Lung (tissue), 12 donors: ENCODE measurements around the gene ZFR. TPM values are rescaled to one million over a fixed set of nuclear protein-coding genes. Genes with fewer than 3 reads are reported as not detected.

Source experiments
- ATAC-seq: fragments of 200-7000 bp; cut with Tn5 transposase; one replicate; pipeline ENCODE4 v1.9.1; 2020; ENCODE audit warnings: moderate number of reproducible peaks; ENCODE audit not compliant: insufficient read depth, low FRiP score
- DNase-seq, 3 donors: peaks; one replicate each; pipeline ENCODE4 v3.0.0-alpha.2; 2013 to 2017
- H3K27ac ChIP-seq, 2 donors: one replicate each; pipeline ENCODE4 v1.5.1; 2013; ENCODE audit warnings: mild to moderate bottlenecking in 2 of 2, moderate library complexity in 2 of 2, control low read depth in 1 of 2, inconsistent platforms in 1 of 2, low read depth in 1 of 2, low read length in 1 of 2
- H3K27me3 ChIP-seq, 3 donors: one replicate each; pipeline ENCODE4 v1.5.1; 2013; ENCODE audit warnings: low read length in 2 of 3; ENCODE audit not compliant: control insufficient read depth in 3 of 3, insufficient read depth in 3 of 3
- H3K36me3 ChIP-seq, 4 donors: one replicate each; pipeline ENCODE4 v1.5.1; 2013; ENCODE audit warnings: low read length in 4 of 4, mild to moderate bottlenecking in 1 of 4, moderate library complexity in 1 of 4; ENCODE audit not compliant: control insufficient read depth in 4 of 4, insufficient read depth in 4 of 4
- H3K4me1 ChIP-seq, 5 donors: one replicate each; pipeline ENCODE4 v1.5.1; 2013; ENCODE audit warnings: low read length in 5 of 5, mild to moderate bottlenecking in 2 of 5, moderate library complexity in 1 of 5; ENCODE audit not compliant: control insufficient read depth in 5 of 5, insufficient read depth in 5 of 5
- H3K4me3 ChIP-seq: one replicate; pipeline ENCODE4 v1.5.1; 2013; ENCODE audit warnings: mild to moderate bottlenecking, control low read depth, moderate library complexity
- H3K9ac ChIP-seq, 2 donors: one replicate each; pipeline ENCODE4 v1.5.1; 2013; ENCODE audit warnings: low read length in 2 of 2, control low read depth in 1 of 2; ENCODE audit not compliant: insufficient read depth in 1 of 2
- H3K9me3 ChIP-seq, 4 donors: one replicate each; pipeline ENCODE4 v1.5.1; 2013; ENCODE audit warnings: low read length in 3 of 4, mild to moderate bottlenecking in 1 of 4, moderate library complexity in 1 of 4; ENCODE audit not compliant: control insufficient read depth in 4 of 4, insufficient read depth in 3 of 4
- WGBS, 2 donors: extraction: QIAGEN DNeasy Blood & Tissue Kit; methylation state at CpG; one replicate each; pipeline ENCODE4 v1.1.7; 2013; 5-methylcytosine and 5-hydroxymethylcytosine counted together
- polyA plus RNA-seq, 2 donors: library from polyadenylated mRNA; stranded (reverse); fragments of 200-250 nt; gene quantifications; one replicate each; pipeline ENCODE4 v1.2.1, GENCODE V29; 2013
- total RNA-seq, 2 donors: library from RNA; depleted of rRNA in 1 of 2; stranded (reverse); fragments of >200 nt in 1 of 2; gene quantifications; one replicate each; pipeline ENCODE4 v1.2.1, GENCODE V29; 2014 to 2021
- TF ChIP-seq, protein P1 (sequence below): IDR thresholded peaks from 2 replicates; pipeline ENCODE4 v1.5.1; 2012; ENCODE audit warnings: mild to moderate bottlenecking; ENCODE audit errors: control extremely low read depth, extremely low read depth
- donor health status: control.
- donor health status: control.
- donor health status: Bipolar disorder and iron deficiency.
- donor health status: healthy.
- donor health status: DM: yes; HTN: yes; CAD: no.

The ZFR gene
- total and polyA plus RNA-seq, 4 donors = 23.0 to 91.8 (median 37.9) TPM

GRCh38 chr5:32420506-32420905 lies 24.0 kb downstream of the ZFR start:
- no peak overlapping the region for H3K27ac ChIP-seq
- ATAC-seq (no peak), DNase-seq (no peak)
- H3K27me3 ChIP-seq = no peaks in the 10 kb centered on the region
- no peak overlapping the region for H3K9ac ChIP-seq
- H3K36me3 ChIP-seq = peaks cover 4 to 11% (median 7%) of the 10 kb centered on the region in 4 donors
- H3K9me3 ChIP-seq = no peaks in the 10 kb centered on the region
- H3K4me1 ChIP-seq = peaks cover 0 to 16% (median 0%) of the 10 kb centered on the region in 5 donors
- H3K4me3 ChIP-seq = no peak overlapping the region
- TF ChIP-seq, protein P1, sequence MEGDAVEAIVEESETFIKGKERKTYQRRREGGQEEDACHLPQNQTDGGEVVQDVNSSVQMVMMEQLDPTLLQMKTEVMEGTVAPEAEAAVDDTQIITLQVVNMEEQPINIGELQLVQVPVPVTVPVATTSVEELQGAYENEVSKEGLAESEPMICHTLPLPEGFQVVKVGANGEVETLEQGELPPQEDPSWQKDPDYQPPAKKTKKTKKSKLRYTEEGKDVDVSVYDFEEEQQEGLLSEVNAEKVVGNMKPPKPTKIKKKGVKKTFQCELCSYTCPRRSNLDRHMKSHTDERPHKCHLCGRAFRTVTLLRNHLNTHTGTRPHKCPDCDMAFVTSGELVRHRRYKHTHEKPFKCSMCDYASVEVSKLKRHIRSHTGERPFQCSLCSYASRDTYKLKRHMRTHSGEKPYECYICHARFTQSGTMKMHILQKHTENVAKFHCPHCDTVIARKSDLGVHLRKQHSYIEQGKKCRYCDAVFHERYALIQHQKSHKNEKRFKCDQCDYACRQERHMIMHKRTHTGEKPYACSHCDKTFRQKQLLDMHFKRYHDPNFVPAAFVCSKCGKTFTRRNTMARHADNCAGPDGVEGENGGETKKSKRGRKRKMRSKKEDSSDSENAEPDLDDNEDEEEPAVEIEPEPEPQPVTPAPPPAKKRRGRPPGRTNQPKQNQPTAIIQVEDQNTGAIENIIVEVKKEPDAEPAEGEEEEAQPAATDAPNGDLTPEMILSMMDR = no peak
- 75 to 79% methylated on average over 1 of the region's 1 CpG for WGBS, 2 donors

GRCh38 chr5:32419791-32420190 lies 24.7 kb downstream of the ZFR start:
- ATAC-seq (no peak), DNase-seq (peak in 2 of 3 donors; percentile 14 to 23)
- Histone ChIP-seq H3K36me3 (peaks cover 4 to 13% (median 8%) of the 10 kb centered on the region in 4 donors), H3K9ac (no peak overlapping the region), H3K9me3 (no peaks in the 10 kb centered on the region), H3K4me1 (peaks cover 0 to 16% (median 0%) of the 10 kb centered on the region in 5 donors), H3K27ac (no peak overlapping the region), H3K4me3 (no peak overlapping the region), H3K27me3 (no peaks in the 10 kb centered on the region)
- WGBS, 2 donors = 75 to 84% methylated on average over 2 of the region's 2 CpGs
- TF ChIP-seq, protein P1 = no peak

DNA sequence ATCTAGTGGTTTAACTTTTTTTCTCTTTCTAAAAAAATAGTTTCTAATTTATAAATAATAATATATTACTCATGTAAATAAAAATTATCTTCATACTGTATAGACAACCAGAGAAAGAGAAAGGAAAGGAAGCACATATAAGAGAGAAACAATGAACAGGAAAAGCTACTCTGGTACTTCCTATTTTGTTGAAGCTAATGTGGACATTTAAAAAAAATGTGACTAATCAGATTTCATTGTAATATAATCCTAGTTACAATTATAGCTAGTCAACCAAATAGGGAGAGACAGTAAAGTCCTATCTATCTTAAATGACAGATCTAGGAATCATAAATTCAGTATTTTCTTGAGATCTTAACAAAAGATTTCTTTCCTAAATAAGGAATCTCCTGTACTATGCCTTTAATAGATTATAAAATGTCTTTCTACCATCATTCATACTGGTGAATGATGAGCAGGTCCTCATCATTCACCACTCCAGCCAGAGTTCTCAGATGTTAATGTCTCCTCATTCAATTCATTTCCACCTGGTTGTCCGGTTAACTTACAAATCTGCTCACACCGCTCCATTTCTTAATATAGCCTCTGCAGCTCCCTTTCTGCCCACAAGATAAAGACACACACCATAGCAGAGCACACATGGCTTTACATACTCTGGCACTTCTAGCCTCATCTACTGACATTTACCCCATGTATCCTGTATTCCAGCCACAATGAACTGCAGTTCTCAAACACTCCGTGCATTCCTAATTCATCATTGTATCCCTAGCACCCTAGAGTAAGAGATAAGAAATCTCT lies 30.9 kb downstream of the ZFR start:
- 79 to 84% methylated on average over 3 of the region's 3 CpGs for WGBS, 2 donors
- ATAC-seq = no peak
- H3K4me1 ChIP-seq = peaks cover 0 to 3% (median 0%) of the 10 kb centered on the region in 5 donors
- no peaks in the 10 kb centered on the region for H3K27me3 ChIP-seq
- H3K36me3 ChIP-seq = peaks cover 11 to 28% (median 15%) of the 10 kb centered on the region in 4 donors
- no peak overlapping the region for H3K4me3 ChIP-seq
- no peak for DNase-seq
- H3K9me3 ChIP-seq = no peaks in the 10 kb centered on the region
- no peak overlapping the region for H3K27ac ChIP-seq
- TF ChIP-seq, protein P1 = no peak
- no peak overlapping the region for H3K9ac ChIP-seq
